ENCODE measurements around the gene CCDC69. TPM values are rescaled to one million over a fixed set of nuclear protein-coding genes. Genes with fewer than 3 reads are reported as not detected.
"Not testable (repeated sequence)": the region's sequence is repeated elsewhere in the genome, so short reads cannot be mapped to it uniquely, and the experiment has no call there.

Gene CCDC69
- polyA plus RNA-seq, 1 donor, result 5.3 TPM

GRCh38 chr5:151248651-151249050, 24.8 kb upstream of the CCDC69 start:
- no peak for DNase-seq

GRCh38 chr5:151245680-151246219, 21.9 kb upstream of the CCDC69 start:
- DNase-seq, result no peak

GRCh38 chr5:151244206-151244605, 20.3 kb upstream of the CCDC69 start:
- DNase-seq, result no peak

GRCh38 chr5:151243564-151243963, 19.7 kb upstream of the CCDC69 start:
- DNase-seq, result no peak

GRCh38 chr5:151243127-151243526, 19.2 kb upstream of the CCDC69 start:
- DNase-seq, result no peak

- DNase-seq, result no peak
Observed at GRCh38 chr5:151240924-151241635, 17.2 kb upstream of the CCDC69 start.

GRCh38 chr5:151240268-151240835, 16.5 kb upstream of the CCDC69 start:
- not testable (repeated sequence) for DNase-seq

GRCh38 chr5:151239237-151239861, 15.5 kb upstream of the CCDC69 start:
- peak; percentile 46 for DNase-seq

- no peak for DNase-seq
Observed at GRCh38 chr5:151238303-151238741, 14.4 kb upstream of the CCDC69 start.

GRCh38 chr5:151237685-151238084, 13.8 kb upstream of the CCDC69 start:
- no peak for DNase-seq

- DNase-seq, result no peak
Observed at GRCh38 chr5:151236888-151237287, 13.0 kb upstream of the CCDC69 start.

GRCh38 chr5:151235239-151235571, 11.3 kb upstream of the CCDC69 start:
- DNase-seq, result not testable (repeated sequence)

- peak; percentile 36 for DNase-seq
Observed at GRCh38 chr5:151234476-151235238, 10.8 kb upstream of the CCDC69 start.

GRCh38 chr5:151233616-151234085, 9.8 kb upstream of the CCDC69 start:
- DNase-seq, result no peak

GRCh38 chr5:151231359-151231758, 7.5 kb upstream of the CCDC69 start:
- no peak for DNase-seq

GRCh38 chr5:151230048-151230680, 6.3 kb upstream of the CCDC69 start:
- no peak for DNase-seq

GRCh38 chr5:151228986-151229385, 5.1 kb upstream of the CCDC69 start:
- no peak for DNase-seq

GRCh38 chr5:151227918-151228447, 4.1 kb upstream of the CCDC69 start:
- no peak for DNase-seq

GRCh38 chr5:151225475-151225874, 1.6 kb upstream of the CCDC69 start:
- no peak for DNase-seq

GRCh38 chr5:151225071-151225470, 1.2 kb upstream of the CCDC69 start:
- DNase-seq, result no peak

GRCh38 chr5:151224372-151224771, 480 bp upstream of the CCDC69 start:
- DNase-seq, result no peak
